HepG2 (cell line): ENCODE data around the gene KCTD1. TPM values are rescaled to one million over a fixed set of nuclear protein-coding genes. Genes with fewer than 3 reads are reported as not detected.

Experiments used
- ATAC-seq: fragments of 200-7000 bp; cut with Tn5 transposase; 3 replicates; pipeline ENCODE4 v1.9.1; 2020; ENCODE audit warnings: mild to moderate bottlenecking, moderate library complexity
- BruUV-seq: library from RNA; stranded (reverse); fragments of 400-500 nt; replicated peaks from 2 replicates; lab custom pipeline; 2021; lab: Mats Ljungman, UMichigan
- CTCF ChIA-PET: fragments of 300-600 bp; formaldehyde crosslinking; extraction: SDS; loops from one replicate; lab custom pipeline; 2021; ENCODE audit warnings: low total read pairs, inconsistent platforms, low intra/inter-chr PET ratio; lab: Yijun Ruan, JAX
- POLR2A ChIA-PET: fragments of 350-600 bp; sonication (Branson Sonifier 250); formaldehyde crosslinking; loops from one replicate; lab custom pipeline; 2020; ENCODE audit warnings: antibody characterized with exemption, inconsistent platforms; lab: Yijun Ruan, JAX
- DNase-seq: peaks from one replicate; pipeline ENCODE4 v3.0.0-alpha.2; 2015; ENCODE audit warnings: low spot score
- FAIRE-seq: peaks from 3 replicates; lab custom pipeline; 2011; peaks lifted over from hg19 to GRCh38; lab: Jason Lieb, UNC
- H2AFZ ChIP-seq: one replicate; pipeline ENCODE4 v1.6.1; 2011; ENCODE audit warnings: low read length, inconsistent platforms
- H3K27ac ChIP-seq: fragments of 300-600 bp; 3 replicates; pipeline ENCODE4 v1.8.0; 2011; ENCODE audit warnings: mixed run types, mild to moderate bottlenecking, mixed read lengths, low read length, inconsistent platforms; ENCODE audit not compliant: insufficient read depth; ENCODE audit errors: extremely low read length
- H3K27me3 ChIP-seq, 2 experiments: fragments of 200-600 bp in 1 of 2; 2 replicates in 1 of 2; 3 replicates in 1 of 2; pipeline versions ENCODE4 v1.6.0 to v1.8.0; 2011; ENCODE audit warnings: low read length in 2 of 2, mild to moderate bottlenecking in 2 of 2, moderate library complexity in 2 of 2, inconsistent platforms in 1 of 2; ENCODE audit not compliant: insufficient read depth in 2 of 2, control insufficient read depth in 1 of 2
- H3K36me3 ChIP-seq, 2 experiments: fragments of 200-600 bp in 1 of 2; replicated peaks in 1 of 2; 2 replicates in 1 of 2; 3 replicates in 1 of 2; pipeline versions ENCODE4 v1.5.1 to v1.8.0; 2011; ENCODE audit warnings: low read length in 2 of 2, inconsistent platforms in 1 of 2; ENCODE audit not compliant: insufficient read depth in 2 of 2, control insufficient read depth in 1 of 2
- H3K4me1 ChIP-seq: 2 replicates; pipeline ENCODE4 v1.5.1; 2012; ENCODE audit warnings: low read length, inconsistent platforms; ENCODE audit not compliant: insufficient read depth
- H3K4me2 ChIP-seq: 2 replicates; pipeline ENCODE4 v1.6.0; 2011; ENCODE audit warnings: low read depth, low read length, inconsistent platforms
- H3K4me3 ChIP-seq, 3 experiments: fragments of 200-600 bp in 1 of 3; sonication (generic), shearing (Covaris generic) in 1 of 3; replicated peaks in 1 of 3; 2 replicates each; pipeline ENCODE4 v1.5.1; 2011 to 2016; ENCODE audit warnings: low read length in 3 of 3, inconsistent platforms in 2 of 3, low read depth in 2 of 3, mild to moderate bottlenecking in 2 of 3, control low read depth in 1 of 3, mixed read lengths in 1 of 3; ENCODE audit not compliant: insufficient read depth in 1 of 3
- H3K79me2 ChIP-seq: one replicate; pipeline ENCODE4 v1.6.1; 2011; ENCODE audit warnings: low read length, inconsistent platforms; ENCODE audit not compliant: insufficient read depth
- H3K9ac ChIP-seq: 2 replicates; pipeline ENCODE4 v1.6.0; 2011; ENCODE audit warnings: mild to moderate bottlenecking, low read depth, low read length, inconsistent platforms; ENCODE audit not compliant: insufficient read depth
- H3K9me3 ChIP-seq: 2 replicates; pipeline ENCODE4 v1.5.1; 2012; ENCODE audit warnings: mild to moderate bottlenecking, low read length
- H4K20me1 ChIP-seq: 2 replicates; pipeline ENCODE4 v1.6.0; 2011; ENCODE audit warnings: inconsistent platforms, mild to moderate bottlenecking, low read length, moderate library complexity; ENCODE audit not compliant: insufficient read depth
- BRF2 ChIP-seq: sonication (generic); formaldehyde crosslinking; IDR thresholded peaks from 2 replicates; pipeline ENCODE4 v1.8.1; 2022; ENCODE audit warnings: mild to moderate bottlenecking, missing genetic modification reagents
- CREM ChIP-seq, 2 experiments: sonication (generic) in 1 of 2; formaldehyde crosslinking in 1 of 2; IDR thresholded peaks; 2 replicates each; pipeline versions ENCODE4 v1.4.0 to v1.6.1; 2016 to 2020; ENCODE audit warnings: antibody characterized with exemption in 1 of 2, mild to moderate bottlenecking in 1 of 2, missing genetic modification reagents in 1 of 2
- HNF4G ChIP-seq, 2 experiments: sonication (generic) in 1 of 2; formaldehyde crosslinking in 1 of 2; IDR thresholded peaks; 2 replicates each; pipeline versions ENCODE4 v1.4.0 to v1.6.1; 2011 to 2020; ENCODE audit warnings: borderline replicate concordance in 2 of 2, low read depth in 2 of 2, mild to moderate bottlenecking in 2 of 2, low read length in 1 of 2, missing genetic modification reagents in 1 of 2, moderate library complexity in 1 of 2
- HOXA3 ChIP-seq: sonication (generic); formaldehyde crosslinking; IDR thresholded peaks from 2 replicates; pipeline ENCODE4 v1.5.0; 2020; ENCODE audit warnings: missing genetic modification reagents
- MAF1 ChIP-seq: sonication (generic); formaldehyde crosslinking; IDR thresholded peaks from 2 replicates; pipeline ENCODE4 v1.5.0; 2020; ENCODE audit warnings: missing genetic modification reagents, borderline replicate concordance
- NFE2 ChIP-seq: sonication (generic); formaldehyde crosslinking; IDR thresholded peaks from 2 replicates; pipeline ENCODE4 v1.4.0; 2020; ENCODE audit warnings: missing genetic modification reagents
- RNF219 ChIP-seq: sonication (generic); formaldehyde crosslinking; IDR thresholded peaks from 2 replicates; pipeline ENCODE4 v1.5.0; 2020; ENCODE audit warnings: mild to moderate bottlenecking, missing genetic modification reagents
- STAG1 ChIP-seq: sonication (generic); formaldehyde crosslinking; IDR thresholded peaks from 2 replicates; pipeline ENCODE4 v1.4.0; 2020; ENCODE audit warnings: missing genetic modification reagents
- TCF7L2 ChIP-seq: IDR thresholded peaks from 2 replicates; pipeline ENCODE4 v1.6.1; 2011; ENCODE audit warnings: mild to moderate bottlenecking, low read depth, low read length, moderate library complexity
- ZNF12 ChIP-seq: sonication (generic); formaldehyde crosslinking; IDR thresholded peaks from 2 replicates; pipeline ENCODE4 v1.5.0; 2020; ENCODE audit warnings: missing genetic modification reagents
- ZNF550 ChIP-seq: sonication (generic); formaldehyde crosslinking; IDR thresholded peaks from 2 replicates; pipeline ENCODE4 v1.4.0; 2020; ENCODE audit warnings: mild to moderate bottlenecking, missing genetic modification reagents, borderline replicate concordance
- ZNF672 ChIP-seq: sonication (generic); formaldehyde crosslinking; IDR thresholded peaks from 2 replicates; pipeline ENCODE4 v1.8.1; 2022; ENCODE audit warnings: missing genetic modification reagents
- ZSCAN22 ChIP-seq: sonication (generic); formaldehyde crosslinking; IDR thresholded peaks from 2 replicates; pipeline ENCODE4 v1.4.0; 2020; ENCODE audit warnings: mild to moderate bottlenecking, missing genetic modification reagents
- WGBS: methylation state at CpG from one replicate; pipeline ENCODE4 v1.1.6; 2017; ENCODE audit warnings: low lambda C conversion rate; 5-methylcytosine and 5-hydroxymethylcytosine counted together
- in situ Hi-C: cut with HindIII; loops from 2 replicates; pipeline ENCODE4 v1.10.0; 2017; ENCODE audit warnings: low pct_unique_long_range_greater_than_20kb; ENCODE audit not compliant: extremely low pct_ligation_motif_present
- intact Hi-C: fragments of 100-400 bp; cut with micrococcal nuclease; formaldehyde crosslinking; loops from one replicate; pipeline ENCODE4 v1.10.0; 2022; ENCODE audit not compliant: unreplicated experiment
- polyA plus RNA-seq, 8 experiments: library from polyadenylated mRNA; depleted of rRNA in 3 of 8; stranded (reverse) in 7 of 8; unstranded in 1 of 8; fragments of >200 nt; fragmentation: Illumina TruSeq in 4 of 8; extraction: Trizol in 4 of 8; gene quantifications; 2 replicates each; pipeline versions ENCODE4 v1.2.1 to v1.2.3, GENCODE V29; 2011 to 2016; ENCODE audit warnings: low read depth in 4 of 8, missing spikeins in 1 of 8, mixed read lengths in 1 of 8; ENCODE audit not compliant: insufficient read depth in 1 of 8
- total RNA-seq, 5 experiments: library from RNA; depleted of rRNA; stranded (reverse); fragments of >200 nt; fragmentation: Illumina TruSeq; extraction: Trizol; gene quantifications; 2 replicates each; pipeline ENCODE4 v1.2.3, GENCODE V29; 2016; ENCODE audit warnings: low read depth in 1 of 5
- TF ChIP-seq, protein P1 (sequence below): sonication (generic); formaldehyde crosslinking; IDR thresholded peaks from 2 replicates; pipeline ENCODE4 v1.5.0; 2020; ENCODE audit warnings: mild to moderate bottlenecking, missing genetic modification reagents, moderate library complexity

The KCTD1 gene
- total and polyA plus RNA-seq, 2 of the 13 experiments (the other 11 are each of a cell fraction or from before 2014, with no cell fraction given), result 2.7 to 6.8 TPM

DNA sequence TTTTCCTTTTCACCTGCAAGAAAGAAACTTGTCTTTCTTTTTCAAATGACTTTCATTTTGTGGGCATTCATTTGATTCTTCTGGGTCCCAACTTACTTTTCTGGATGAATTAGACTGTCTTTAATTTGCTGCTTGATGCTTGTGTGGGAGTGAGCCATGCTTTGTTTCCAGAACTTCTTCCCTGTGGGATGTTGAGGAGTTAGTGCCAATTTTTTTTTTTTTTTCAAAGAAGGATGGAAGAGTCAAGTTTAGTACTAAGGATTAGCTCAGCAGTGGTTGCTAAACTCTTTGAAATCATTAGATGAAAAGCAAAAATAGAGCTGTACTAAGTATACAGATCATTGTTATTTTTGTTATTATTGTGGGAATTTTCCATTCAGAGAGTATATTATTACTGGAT is 17.2 kb upstream of the KCTD1 start:
- no peak for FAIRE-seq
- DNase-seq, result no peak
- Histone ChIP-seq H3K9me3 (no peaks in the 10 kb centered on the region), H3K27ac (no peak overlapping the region), H3K9ac (no peak overlapping the region), H3K27me3 (peaks cover 0 to 4% of the 10 kb centered on the region in 2 experiments; a peak in 2 of 5 replicates), H3K79me2 (no peaks in the 10 kb centered on the region), H3K4me1 (no peaks in the 10 kb centered on the region), H3K36me3 (no peaks in the 10 kb centered on the region), H3K4me2 (no peak overlapping the region), H4K20me1 (no peaks in the 10 kb centered on the region), H2AFZ (no peak overlapping the region), H3K4me3 (no peak overlapping the region)
- in situ Hi-C loops (no loop called here), intact Hi-C loops (no loop called here)
- no TSS peak for BruUV-seq
- no peak for TF ChIP-seq HNF4G (IDR thresholded peaks at IDR 0.05; ENCODE audit: borderline replicate concordance, low read depth, low read length)
- TF ChIP-seq HNF4G (CRISPR knock-in tag; IDR thresholded peaks at IDR 0.05; ENCODE audit: borderline replicate concordance, low read depth), result no peak
- no peak for TF ChIP-seq ZNF12 (CRISPR knock-in tag)
- no peak for TF ChIP-seq CREM (IDR thresholded peaks at IDR 0.05)
- TF ChIP-seq CREM (CRISPR knock-in tag; IDR thresholded peaks at IDR 0.05), result no peak
- no peak for TF ChIP-seq TCF7L2
- no peak for TF ChIP-seq ZNF672 (CRISPR knock-in tag)
- ATAC-seq, result no peak
- ChIA-PET POLR2A (no interaction called here), CTCF (no interaction called here)

DNA sequence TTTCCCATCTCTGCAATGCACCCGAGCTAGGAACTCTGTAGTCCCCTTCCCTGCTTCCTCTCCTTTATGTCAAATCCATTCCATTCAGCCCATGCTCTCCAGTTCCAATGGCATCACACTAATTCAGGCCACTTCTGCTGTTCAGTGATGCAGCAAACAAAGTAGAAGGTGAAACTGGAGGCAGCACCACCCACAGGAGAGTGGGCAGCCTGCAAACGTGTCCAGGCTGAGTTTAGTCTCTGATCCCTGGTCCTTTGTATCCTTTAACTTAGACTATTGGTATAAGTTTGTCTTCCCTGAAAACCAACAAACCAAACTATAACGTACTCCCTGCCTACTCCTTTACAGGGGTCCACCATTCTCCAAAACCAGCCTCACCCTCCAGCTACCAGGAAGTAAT is 14.7 kb upstream of the KCTD1 start:
- FAIRE-seq (no peak), DNase-seq (no peak), ATAC-seq (no peak; the same call in 2 of the 3 replicates)
- H3K9ac ChIP-seq, result no peak overlapping the region
- no peak overlapping the region for H2AFZ ChIP-seq
- no TSS peak for BruUV-seq
- no peak overlapping the region for H3K4me3 ChIP-seq
- in situ Hi-C loops (no loop called here), intact Hi-C loops (no loop called here)
- peaks cover 0 to under 1% of the 10 kb centered on the region in 2 experiments; a peak in 3 of 5 replicates for H3K27me3 ChIP-seq
- H3K9me3 ChIP-seq, result no peaks in the 10 kb centered on the region
- no peaks in the 10 kb centered on the region for H4K20me1 ChIP-seq
- WGBS, result 0% methylated on average over 3 of the region's 3 CpGs
- ChIA-PET POLR2A (no interaction called here), CTCF (no interaction called here)
- no peak overlapping the region for H3K4me2 ChIP-seq
- H3K79me2 ChIP-seq, result no peaks in the 10 kb centered on the region
- no peak overlapping the region for H3K27ac ChIP-seq
- H3K4me1 ChIP-seq, result no peaks in the 10 kb centered on the region
- H3K36me3 ChIP-seq, result no peaks in the 10 kb centered on the region
- no peak for TF ChIP-seq ZNF550 (CRISPR knock-in tag)
- TF ChIP-seq RNF219 (CRISPR knock-in tag), result no peak
- no peak for TF ChIP-seq MAF1 (CRISPR knock-in tag)
- no peak for TF ChIP-seq NFE2 (CRISPR knock-in tag)
- no peak for TF ChIP-seq BRF2 (CRISPR knock-in tag)
- no peak for TF ChIP-seq HOXA3 (CRISPR knock-in tag)
- no peak for TF ChIP-seq ZSCAN22
- TF ChIP-seq STAG1 (CRISPR knock-in tag), result 0 out of 2 replicates have a peak, but pooled peaks have one; percentile 14
- TF ChIP-seq, protein P1, sequence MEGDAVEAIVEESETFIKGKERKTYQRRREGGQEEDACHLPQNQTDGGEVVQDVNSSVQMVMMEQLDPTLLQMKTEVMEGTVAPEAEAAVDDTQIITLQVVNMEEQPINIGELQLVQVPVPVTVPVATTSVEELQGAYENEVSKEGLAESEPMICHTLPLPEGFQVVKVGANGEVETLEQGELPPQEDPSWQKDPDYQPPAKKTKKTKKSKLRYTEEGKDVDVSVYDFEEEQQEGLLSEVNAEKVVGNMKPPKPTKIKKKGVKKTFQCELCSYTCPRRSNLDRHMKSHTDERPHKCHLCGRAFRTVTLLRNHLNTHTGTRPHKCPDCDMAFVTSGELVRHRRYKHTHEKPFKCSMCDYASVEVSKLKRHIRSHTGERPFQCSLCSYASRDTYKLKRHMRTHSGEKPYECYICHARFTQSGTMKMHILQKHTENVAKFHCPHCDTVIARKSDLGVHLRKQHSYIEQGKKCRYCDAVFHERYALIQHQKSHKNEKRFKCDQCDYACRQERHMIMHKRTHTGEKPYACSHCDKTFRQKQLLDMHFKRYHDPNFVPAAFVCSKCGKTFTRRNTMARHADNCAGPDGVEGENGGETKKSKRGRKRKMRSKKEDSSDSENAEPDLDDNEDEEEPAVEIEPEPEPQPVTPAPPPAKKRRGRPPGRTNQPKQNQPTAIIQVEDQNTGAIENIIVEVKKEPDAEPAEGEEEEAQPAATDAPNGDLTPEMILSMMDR (CRISPR knock-in tag), result 0 out of 2 replicates have a peak, but pooled peaks have one; percentile 5
